Globus pallidus (tissue), 1 donor: ENCODE data around the gene RNF208.

Experiments used
- DNase-seq: peaks from one replicate; pipeline ENCODE4 v3.0.0-alpha.2; 2015; ENCODE audit warnings: low spot score

The RNF208 gene

DNA sequence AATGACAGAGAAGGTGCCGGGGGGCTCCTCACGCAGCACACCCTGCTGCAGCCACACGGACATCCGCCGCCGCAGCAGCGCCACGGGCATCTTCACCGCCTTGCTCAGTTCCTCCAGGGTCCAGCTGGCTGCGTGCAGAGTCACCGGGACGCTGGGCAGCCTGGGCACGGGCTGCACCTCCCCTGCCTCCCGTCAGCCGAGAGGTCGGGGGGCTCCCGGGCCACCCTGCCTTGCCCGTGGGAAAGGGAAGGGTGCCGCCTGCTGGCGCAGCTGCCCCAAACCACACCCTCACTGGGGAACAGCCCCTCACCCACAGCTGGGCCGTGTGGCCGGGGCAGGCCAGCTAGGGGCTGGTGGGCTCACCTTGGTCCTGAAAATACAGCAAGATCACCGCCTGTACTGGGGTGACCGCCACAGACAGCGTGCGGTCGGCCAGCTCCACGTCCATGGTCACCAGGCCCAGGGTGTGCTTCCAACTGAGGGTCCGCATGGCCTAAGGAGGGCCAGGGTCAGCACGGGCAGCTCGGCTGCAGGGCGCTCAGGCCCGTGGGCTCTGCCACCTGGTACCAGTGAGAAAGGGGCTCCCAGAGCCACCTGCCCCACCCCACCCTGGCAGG, 46.6 kb downstream of the RNF208 start:
- no peak for DNase-seq

DNA sequence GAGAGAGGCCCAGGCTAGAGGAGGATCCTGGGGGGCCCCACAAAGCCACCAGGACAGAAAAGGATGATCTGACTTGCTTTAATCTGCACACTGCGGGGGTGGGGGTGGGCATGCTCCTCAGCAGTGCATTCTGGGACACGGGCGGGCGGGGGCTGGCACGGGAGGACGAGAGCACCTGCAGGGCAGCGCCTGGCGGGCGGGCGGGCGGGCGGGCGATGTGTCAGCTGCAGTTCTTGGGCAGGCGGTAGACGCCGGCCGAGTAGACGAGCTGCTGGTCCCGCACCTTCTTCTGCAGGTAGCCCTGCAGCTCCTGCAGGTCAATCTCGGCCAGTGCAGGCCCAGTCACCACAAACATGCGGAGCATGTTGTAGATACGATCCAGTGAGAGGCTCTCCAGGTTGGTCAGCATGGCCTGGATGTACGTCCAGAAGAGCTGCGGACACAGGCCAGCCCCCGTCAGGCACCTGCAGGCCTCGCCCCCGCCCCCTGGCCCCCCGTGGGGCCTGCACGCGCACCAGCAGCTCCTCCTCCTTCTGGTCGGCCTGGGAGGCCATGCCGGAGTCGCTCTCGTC, 47.2 kb downstream of the RNF208 start:
- no peak for DNase-seq

DNA sequence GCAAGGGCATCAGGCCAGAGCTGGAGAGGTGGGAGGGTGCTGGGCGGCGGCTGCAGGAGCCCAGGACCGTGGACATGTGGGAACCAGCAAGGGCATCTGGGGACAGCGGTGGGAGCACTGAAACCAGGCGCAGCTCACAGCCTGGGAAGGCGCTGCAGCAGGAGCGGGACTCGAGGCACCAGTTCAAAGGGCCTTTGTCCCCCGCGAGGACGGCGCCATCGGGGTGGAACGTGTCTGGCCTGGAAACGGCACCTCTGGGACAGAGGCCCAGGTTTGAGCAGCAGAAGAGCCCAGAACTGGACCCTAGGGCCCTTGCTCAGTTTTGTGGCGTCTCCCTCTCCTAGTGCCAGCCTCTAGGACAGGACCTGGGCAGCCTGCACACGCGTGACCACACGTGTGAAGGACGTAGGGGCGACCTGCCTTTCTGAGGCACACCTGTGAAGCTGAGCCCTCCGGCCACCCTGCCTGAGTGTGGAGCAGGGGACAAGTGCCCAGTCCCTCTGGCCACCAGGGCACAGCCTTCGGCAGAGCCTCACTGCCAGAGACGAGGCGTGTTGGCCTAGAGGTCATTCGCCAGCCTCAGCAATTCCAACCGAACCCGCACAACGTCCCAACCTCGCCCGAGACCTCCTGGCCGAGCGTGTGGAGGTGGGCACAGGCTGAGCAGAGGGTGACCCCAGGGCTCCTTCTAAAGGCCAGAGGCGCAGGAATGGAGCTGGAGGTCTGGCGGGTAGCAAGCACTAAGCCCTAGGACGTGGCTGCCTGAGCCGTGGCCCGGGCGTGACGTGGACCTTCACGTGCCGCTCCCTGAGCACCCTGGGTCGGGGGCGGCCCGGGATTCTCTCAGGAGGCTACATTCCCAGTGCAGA, 48.0 kb downstream of the RNF208 start:
- no peak for DNase-seq

DNA sequence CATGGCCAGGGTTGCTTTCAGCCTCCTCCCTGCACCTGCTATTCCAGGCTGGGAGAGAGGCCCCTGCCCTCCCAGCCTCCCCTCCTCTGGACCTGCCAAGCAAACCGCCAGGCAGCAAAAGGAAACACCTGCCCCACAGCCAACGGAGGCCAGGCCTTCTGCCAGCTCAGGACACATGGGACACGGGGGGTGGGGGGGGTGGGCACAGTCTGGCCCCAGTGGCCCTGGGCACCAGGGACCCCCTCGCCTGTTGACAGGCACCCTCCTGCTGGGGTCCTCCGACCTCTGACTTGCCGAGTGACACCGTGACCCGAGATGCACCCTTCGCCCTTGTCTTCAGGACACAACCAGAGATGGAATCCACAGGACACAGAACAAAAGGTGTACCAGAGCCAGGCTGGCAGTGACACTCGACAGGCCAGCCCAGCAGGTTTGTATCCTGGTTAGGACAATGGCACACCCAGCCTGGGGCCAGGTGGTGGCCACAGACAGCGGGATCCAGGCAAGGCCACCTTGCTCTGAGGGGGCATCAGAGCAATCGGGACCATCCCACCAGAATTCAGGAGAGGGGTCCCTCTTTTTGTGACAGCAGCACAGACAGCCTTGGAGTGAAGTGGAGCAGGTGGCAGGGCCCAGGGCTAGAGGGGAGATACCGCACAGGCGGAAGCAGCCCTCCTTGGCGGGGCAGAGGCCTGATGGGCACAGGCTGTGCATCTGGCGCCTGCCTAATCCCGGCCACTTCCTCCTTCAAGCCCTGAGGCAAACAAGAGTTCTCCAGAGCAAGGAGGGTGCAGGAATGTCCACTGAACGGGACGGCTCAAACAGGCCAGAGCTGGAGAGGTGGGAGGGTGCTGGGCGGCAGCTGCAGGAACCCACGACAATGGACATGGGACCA, 48.9 kb downstream of the RNF208 start:
- DNase-seq, result no peak

DNA sequence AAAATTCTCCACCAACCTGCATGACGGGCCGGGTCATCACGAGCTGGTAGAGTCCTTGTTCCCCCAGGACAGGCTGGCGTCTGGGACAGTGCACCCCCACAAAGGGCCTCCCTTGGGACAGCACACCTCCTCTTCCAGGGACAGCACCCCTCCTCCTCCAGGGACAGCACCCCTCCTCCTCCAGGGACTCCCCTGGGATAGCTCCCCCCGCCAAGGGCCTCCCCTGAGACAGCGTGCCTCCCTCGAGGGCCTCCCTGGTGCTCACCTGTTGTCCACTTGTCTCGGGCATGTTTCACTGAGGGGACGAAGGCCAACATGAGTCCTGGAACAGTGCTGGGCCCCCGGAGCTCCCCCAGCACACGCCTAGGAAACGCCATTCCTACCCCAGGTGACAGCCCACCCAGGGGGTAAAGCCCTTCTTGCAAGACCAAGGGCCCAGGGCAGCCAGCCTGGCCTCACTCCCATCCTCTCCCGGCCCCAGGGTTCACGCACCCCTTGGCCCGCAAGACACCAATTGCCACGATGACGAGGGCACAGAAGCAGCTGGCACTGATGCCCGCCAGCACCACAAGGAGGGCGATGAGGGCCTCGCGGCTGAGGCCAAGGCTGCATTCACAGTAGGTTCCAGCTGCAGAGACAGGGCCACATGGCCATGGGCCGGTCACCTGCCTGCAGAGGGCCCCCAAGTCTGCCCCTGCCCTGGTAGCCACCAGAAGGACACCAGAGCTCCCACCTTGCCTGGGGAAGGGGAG, 50.7 kb downstream of the RNF208 start:
- DNase-seq, result no peak

DNA sequence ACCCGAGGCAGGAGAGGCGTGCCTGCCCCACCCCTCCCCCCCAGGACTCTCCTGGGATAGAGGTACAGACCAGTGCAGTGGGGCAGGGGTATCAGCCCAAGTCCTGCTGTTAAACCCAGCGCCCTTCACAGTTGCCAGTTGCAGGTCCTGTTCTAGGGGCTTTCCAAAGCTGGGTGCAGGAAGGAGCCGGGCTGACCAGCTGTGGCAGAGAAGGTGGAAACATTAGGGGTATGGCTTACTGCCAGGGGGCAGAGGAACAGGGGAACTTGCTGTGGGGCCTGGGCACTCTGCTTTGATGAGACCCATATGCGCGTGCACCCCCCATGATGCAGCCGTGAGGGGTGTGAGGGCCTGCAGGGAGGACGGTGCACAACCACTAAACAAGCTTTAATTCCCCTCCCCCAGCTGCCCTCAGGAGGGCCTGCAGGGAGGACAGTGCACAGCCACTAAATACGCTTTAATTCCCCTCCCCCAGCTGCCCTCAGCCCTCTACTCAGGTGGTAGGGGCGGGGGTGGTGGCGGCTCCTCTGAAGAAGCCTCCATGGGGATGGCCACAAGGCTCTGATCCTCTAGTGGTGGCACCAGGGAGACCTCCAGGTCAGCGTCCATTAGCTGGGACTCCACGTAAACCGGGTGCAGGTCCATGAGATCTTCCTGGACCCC, 51.4 kb downstream of the RNF208 start:
- no peak for DNase-seq
